ENCODE results near the gene USP28.

GRCh38 chr11:113877670-113878055 lies 2.3 kb upstream of the USP28 start:
- TF ChIP-seq CTCF (IDR thresholded peaks at IDR 0.05; ENCODE audit: insufficient read depth, low read length) (no peak), REST (IDR thresholded peaks at IDR 0.05; ENCODE audit: insufficient replicate concordance, low read depth) (no peak)

All from HL-60 (cell line).